ENCODE results near the gene NT5C.

The NT5C gene

DNA sequence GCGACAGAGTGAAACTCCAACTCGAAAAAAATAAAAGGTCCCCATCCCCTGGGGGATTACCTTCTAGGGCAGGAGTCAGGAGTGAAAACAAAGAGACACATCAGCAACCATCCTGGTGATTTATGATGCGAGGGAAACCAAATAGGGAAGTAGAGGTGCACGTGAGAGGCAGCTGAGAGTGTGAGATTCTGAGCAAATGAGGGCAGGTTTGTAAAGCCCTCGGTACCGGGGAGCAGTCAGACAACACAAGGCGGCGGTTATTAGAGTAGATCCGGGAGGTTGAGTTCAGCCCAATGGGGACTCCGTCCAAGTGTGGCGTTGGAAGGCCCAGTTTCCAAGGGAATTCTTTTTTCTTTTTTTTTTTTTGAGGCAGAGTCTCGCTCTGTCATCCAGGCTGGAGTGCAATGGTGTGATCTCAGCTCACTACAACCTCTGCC lies 29.1 kb downstream of the NT5C start:
- no peak overlapping the region for H3K4me3 ChIP-seq (ENCODE audit: control insufficient read depth, low read depth, low read length)
- TF ChIP-seq, protein P1, sequence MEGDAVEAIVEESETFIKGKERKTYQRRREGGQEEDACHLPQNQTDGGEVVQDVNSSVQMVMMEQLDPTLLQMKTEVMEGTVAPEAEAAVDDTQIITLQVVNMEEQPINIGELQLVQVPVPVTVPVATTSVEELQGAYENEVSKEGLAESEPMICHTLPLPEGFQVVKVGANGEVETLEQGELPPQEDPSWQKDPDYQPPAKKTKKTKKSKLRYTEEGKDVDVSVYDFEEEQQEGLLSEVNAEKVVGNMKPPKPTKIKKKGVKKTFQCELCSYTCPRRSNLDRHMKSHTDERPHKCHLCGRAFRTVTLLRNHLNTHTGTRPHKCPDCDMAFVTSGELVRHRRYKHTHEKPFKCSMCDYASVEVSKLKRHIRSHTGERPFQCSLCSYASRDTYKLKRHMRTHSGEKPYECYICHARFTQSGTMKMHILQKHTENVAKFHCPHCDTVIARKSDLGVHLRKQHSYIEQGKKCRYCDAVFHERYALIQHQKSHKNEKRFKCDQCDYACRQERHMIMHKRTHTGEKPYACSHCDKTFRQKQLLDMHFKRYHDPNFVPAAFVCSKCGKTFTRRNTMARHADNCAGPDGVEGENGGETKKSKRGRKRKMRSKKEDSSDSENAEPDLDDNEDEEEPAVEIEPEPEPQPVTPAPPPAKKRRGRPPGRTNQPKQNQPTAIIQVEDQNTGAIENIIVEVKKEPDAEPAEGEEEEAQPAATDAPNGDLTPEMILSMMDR (IDR thresholded peaks at IDR 0.05; ENCODE audit: control insufficient read depth, insufficient read depth, low read depth, low read length, missing control alignments) = no peak
- DNase-seq (ENCODE audit: low read depth) = no peak

DNA sequence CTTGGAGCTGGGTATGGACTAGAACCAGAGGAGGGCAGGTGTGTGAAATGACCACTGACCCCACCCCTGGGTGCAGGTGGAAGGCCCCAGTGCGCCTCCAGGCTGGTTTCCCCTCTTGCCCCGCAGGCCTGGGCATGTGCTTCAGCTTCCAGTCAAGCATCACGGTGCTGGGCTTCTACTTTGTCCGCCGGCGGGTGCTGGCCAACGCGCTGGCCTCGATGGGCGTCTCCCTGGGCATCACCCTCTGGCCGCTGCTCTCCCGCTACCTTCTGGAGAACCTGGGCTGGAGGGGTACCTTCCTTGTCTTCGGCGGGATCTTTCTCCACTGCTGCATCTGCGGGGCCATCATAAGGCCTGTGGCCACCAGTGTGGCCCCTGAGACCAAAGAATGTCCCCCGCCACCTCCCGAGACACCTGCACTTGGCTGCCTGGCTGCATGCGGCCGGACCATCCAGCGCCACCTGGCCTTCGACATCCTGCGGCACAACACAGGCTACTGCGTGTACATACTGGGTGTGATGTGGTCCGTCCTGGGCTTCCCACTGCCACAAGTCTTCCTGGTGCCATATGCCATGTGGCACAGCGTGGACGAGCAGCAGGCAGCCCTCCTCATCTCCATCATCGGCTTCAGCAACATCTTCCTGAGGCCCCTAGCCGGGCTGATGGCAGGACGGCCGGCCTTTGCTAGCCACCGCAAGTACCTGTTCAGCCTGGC lies 31.5 kb downstream of the NT5C start:
- TF ChIP-seq, protein P1 (IDR thresholded peaks at IDR 0.05; ENCODE audit: control insufficient read depth, insufficient read depth, low read depth, low read length, missing control alignments) = no peak
- H3K4me3 ChIP-seq (ENCODE audit: control insufficient read depth, low read depth, low read length) = no peak overlapping the region
- no peak for DNase-seq (ENCODE audit: low read depth)

DNA sequence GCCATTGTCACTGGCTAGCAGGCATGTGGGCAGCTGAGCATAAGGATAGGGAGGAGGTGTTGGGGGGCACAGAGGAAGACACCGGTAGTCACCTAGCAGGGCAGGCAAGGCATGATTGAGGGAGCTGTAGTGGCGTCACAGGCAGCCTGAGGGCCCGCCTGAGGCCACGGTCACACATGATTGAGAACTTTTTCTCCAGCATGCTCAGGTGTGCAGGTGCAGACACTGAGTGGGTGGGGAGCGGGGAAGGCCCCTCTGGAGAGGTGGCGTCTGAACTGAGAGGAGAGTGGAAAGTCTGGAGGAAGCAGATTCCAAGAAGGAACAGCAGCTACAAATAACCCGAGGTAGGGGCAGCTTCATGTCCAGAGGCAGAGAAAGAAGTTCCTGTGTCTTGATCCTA lies 32.7 kb downstream of the NT5C start:
- no peak overlapping the region for H3K4me3 ChIP-seq (ENCODE audit: control insufficient read depth, low read depth, low read length)
- TF ChIP-seq, protein P1 (IDR thresholded peaks at IDR 0.05; ENCODE audit: control insufficient read depth, insufficient read depth, low read depth, low read length, missing control alignments) = no peak
- DNase-seq (ENCODE audit: low read depth) = no peak

DNA sequence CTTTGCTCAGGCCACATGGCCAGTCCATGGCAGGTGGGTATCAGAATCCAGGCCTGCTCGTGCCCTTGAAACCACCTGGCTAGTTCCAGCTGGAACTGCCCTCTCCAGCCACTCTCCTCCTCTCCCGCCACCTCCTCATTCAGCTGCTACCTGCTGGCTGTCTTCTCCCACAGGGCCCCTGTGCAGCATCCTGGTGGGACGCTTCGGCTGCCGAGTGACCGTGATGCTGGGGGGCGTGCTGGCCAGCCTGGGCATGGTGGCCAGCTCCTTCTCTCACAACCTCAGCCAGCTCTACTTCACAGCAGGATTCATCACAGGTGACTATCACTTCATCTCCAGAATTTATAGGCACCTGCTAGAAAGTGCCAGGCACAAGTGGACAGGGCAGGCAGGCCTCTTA lies 33.7 kb downstream of the NT5C start:
- TF ChIP-seq, protein P1 (IDR thresholded peaks at IDR 0.05; ENCODE audit: control insufficient read depth, insufficient read depth, low read depth, low read length, missing control alignments) = no peak
- DNase-seq (ENCODE audit: low read depth) = no peak
- H3K4me3 ChIP-seq (ENCODE audit: control insufficient read depth, low read depth, low read length) = no peak overlapping the region

DNA sequence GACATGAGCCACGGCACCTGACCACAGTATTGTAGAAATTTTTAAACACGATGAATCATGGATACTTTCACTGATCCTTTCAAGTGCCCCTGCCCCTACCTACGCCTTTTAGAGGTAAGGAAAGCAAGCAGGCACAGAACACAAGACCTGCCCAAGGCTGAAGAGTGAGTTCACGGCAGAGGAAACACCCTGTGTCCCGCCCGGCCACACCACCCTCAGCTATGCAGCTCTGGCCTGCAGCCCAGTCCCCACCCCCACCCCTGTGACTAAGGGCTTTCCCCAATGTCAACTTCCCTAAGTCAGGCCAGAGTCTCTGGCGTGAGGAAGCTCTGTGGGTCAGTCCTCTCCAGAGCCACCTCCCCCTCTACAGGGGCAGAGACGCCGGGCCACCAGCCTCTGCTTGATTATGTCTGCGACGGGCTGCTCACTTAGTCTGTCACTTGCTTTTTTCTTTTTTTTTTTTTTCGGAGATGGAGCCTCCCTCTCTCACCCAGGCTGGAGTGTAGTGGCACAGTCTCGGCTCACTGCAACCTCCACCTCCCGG lies 35.4 kb downstream of the NT5C start:
- no peak for DNase-seq (ENCODE audit: low read depth)
- TF ChIP-seq, protein P1 (IDR thresholded peaks at IDR 0.05; ENCODE audit: control insufficient read depth, insufficient read depth, low read depth, low read length, missing control alignments) = no peak
- no peak overlapping the region for H3K4me3 ChIP-seq (ENCODE audit: control insufficient read depth, low read depth, low read length)

DNA sequence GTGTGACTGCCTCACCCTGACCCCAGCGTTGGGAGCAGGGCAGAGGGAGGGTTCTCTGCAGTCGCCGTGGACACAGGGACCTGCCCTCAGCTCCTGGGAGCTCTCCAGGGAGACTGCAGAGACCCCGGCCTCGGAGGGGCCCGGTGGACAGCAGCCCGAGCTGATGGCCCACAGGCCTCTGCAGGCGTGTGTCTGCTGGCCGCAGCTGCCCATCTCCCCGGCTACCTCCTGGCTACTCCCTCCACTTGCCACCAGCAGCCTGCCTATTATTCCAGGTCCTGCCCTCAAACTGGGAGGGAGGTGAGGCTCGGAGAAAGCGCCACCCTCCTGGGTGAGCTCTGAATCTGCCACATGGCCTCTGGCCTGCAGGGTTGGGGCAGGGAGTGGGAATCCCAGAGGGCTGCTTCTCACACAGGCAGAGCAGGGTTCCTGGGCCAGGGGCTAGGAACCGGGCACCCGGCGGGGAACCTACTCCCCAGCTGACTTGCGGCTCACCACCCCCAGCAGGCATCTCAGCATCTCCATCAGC lies 36.6 kb downstream of the NT5C start:
- DNase-seq (ENCODE audit: low read depth) = no peak
- H3K4me3 ChIP-seq (ENCODE audit: control insufficient read depth, low read depth, low read length) = no peak overlapping the region
- TF ChIP-seq, protein P1 (IDR thresholded peaks at IDR 0.05; ENCODE audit: control insufficient read depth, insufficient read depth, low read depth, low read length, missing control alignments) = no peak
